Testis (tissue), 3 donors: ENCODE measurements around the gene VSX1. TPM values are rescaled to one million over a fixed set of nuclear protein-coding genes. Genes with fewer than 3 reads are reported as not detected.

Experiments used
- DNase-seq: peaks from one replicate; pipeline ENCODE4 v3.0.0-alpha.2; 2019
- H3K27ac ChIP-seq, 2 donors: fragments of 200-600 bp; sonication (generic); one replicate each; pipeline ENCODE4 v1.5.1; 2019
- H3K27me3 ChIP-seq: fragments of 200-600 bp; sonication (generic); one replicate; pipeline ENCODE4 v1.5.1; 2019
- H3K36me3 ChIP-seq: fragments of 200-600 bp; sonication (generic); one replicate; pipeline ENCODE4 v1.5.1; 2017; ENCODE audit warnings: low read depth; ENCODE audit errors: missing control alignments
- H3K4me1 ChIP-seq: fragments of 200-600 bp; sonication (generic); one replicate; pipeline ENCODE4 v1.5.1; 2019
- H3K4me3 ChIP-seq, 2 donors: fragments of 200-600 bp; sonication (generic); one replicate each; pipeline ENCODE4 v1.5.1; 2017 to 2019
- H3K9me3 ChIP-seq: fragments of 200-600 bp; sonication (generic); one replicate; pipeline ENCODE4 v1.5.1; 2017
- POLR2A ChIP-seq: fragments of 450-650 bp; IDR thresholded peaks from one replicate; pipeline ENCODE4 v1.6.1; 2017; ENCODE audit warnings: antibody characterized with exemption, mild to moderate bottlenecking, moderate library complexity
- WGBS, 2 donors: methylation state at CpG; one replicate each; pipeline ENCODE4 v1.1.5; 2018; 5-methylcytosine and 5-hydroxymethylcytosine counted together
- intact Hi-C: fragments of 100-400 bp; cut with DNase I; formaldehyde crosslinking; loops from one replicate; pipeline ENCODE4 v1.15.1; 2023; ENCODE audit warnings: low total_unique reads
- polyA plus RNA-seq: library from polyadenylated mRNA; stranded (reverse); fragments of 350-450 nt; fragmentation: Illumina TruSeq; extraction: RNeasy Lipid Tissue Mini Kit (QIAGEN cat#74804); gene quantifications from one replicate; pipeline ENCODE4 v1.2.3, GENCODE V29; 2014; ENCODE audit warnings: low read depth, low replicate concordance; ENCODE audit not compliant: insufficient read depth
- total RNA-seq, 2 donors: library from RNA; depleted of rRNA; stranded (reverse); fragments of >200 nt; gene quantifications; one replicate each; pipeline ENCODE4 v1.2.3, GENCODE V29; 2016
- TF ChIP-seq, protein P1 (sequence below), 3 experiments: fragments of 450-650 bp in 2 of 3; fragments of 200-600 bp in 1 of 3; sonication (generic) in 1 of 3; IDR thresholded peaks; one replicate each; pipeline ENCODE4 v1.5.1; 2016 to 2019; ENCODE audit warnings: antibody characterized with exemption in 3 of 3, mild to moderate bottlenecking in 2 of 3, moderate library complexity in 1 of 3

The VSX1 gene
- total and polyA plus RNA-seq, 3 donors from 2014 or later, result 0.16 to 0.38 (median 0.37) TPM

DNA sequence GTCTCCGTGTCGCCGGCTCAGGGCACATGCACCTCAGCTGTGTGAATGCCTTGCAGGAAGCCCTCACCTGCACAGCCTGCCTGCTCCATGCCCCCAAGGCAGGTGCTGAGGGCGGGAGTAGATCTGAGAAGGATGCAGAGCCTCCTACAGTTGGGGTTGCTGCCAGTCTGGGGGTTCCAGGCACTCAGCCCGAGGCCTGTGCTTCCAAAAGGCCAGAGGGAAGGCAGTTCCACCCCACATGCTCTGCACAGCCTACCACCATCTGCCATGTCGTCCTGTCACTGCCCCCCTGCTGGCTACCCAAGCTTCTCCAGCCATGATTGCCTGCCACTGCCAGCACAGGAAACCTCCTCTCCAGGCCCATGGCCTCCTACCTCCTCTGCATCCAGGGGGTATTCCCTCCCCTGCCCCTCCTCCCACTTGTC, 43.3 kb downstream of the VSX1 start:
- intact Hi-C loops, result no loop called here
- Histone ChIP-seq H3K4me3 (no peak overlapping the region), H3K27ac (peak overlapping the region; percentile 32 to 77), H3K4me1 (peaks cover 94% of the 10 kb centered on the region), H3K27me3 (no peaks in the 10 kb centered on the region), H3K9me3 (no peaks in the 10 kb centered on the region), H3K36me3 (no peaks in the 10 kb centered on the region)
- TF ChIP-seq, protein P1, sequence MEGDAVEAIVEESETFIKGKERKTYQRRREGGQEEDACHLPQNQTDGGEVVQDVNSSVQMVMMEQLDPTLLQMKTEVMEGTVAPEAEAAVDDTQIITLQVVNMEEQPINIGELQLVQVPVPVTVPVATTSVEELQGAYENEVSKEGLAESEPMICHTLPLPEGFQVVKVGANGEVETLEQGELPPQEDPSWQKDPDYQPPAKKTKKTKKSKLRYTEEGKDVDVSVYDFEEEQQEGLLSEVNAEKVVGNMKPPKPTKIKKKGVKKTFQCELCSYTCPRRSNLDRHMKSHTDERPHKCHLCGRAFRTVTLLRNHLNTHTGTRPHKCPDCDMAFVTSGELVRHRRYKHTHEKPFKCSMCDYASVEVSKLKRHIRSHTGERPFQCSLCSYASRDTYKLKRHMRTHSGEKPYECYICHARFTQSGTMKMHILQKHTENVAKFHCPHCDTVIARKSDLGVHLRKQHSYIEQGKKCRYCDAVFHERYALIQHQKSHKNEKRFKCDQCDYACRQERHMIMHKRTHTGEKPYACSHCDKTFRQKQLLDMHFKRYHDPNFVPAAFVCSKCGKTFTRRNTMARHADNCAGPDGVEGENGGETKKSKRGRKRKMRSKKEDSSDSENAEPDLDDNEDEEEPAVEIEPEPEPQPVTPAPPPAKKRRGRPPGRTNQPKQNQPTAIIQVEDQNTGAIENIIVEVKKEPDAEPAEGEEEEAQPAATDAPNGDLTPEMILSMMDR (IDR thresholded peaks at IDR 0.05), result no peak
- no peak for TF ChIP-seq POLR2A
- DNase-seq, result no peak
- 78 to 83% methylated on average over 5 to 6 of the region's 6 CpGs for WGBS, 2 donors

GRCh38 chr20:25038103-25038410, 43.9 kb downstream of the VSX1 start:
- H3K36me3 ChIP-seq, result no peaks in the 10 kb centered on the region
- no peak for DNase-seq
- H3K27me3 ChIP-seq, result no peaks in the 10 kb centered on the region
- intact Hi-C loops, result no loop called here
- H3K4me3 ChIP-seq, result no peak overlapping the region
- H3K9me3 ChIP-seq, result no peaks in the 10 kb centered on the region
- TF ChIP-seq, protein P1 (IDR thresholded peaks at IDR 0.05), result no peak
- TF ChIP-seq POLR2A, result no peak
- peaks cover 96% of the 10 kb centered on the region for H3K4me1 ChIP-seq
- WGBS, 2 donors, result 52 to 60% methylated on average over 2 to 3 of the region's 3 CpGs
- H3K27ac ChIP-seq, result peak overlapping the region; percentile 32 to 77

GRCh38 chr20:25037288-25038102, 44.4 kb downstream of the VSX1 start:
- Histone ChIP-seq H3K9me3 (no peaks in the 10 kb centered on the region), H3K4me3 (no peak overlapping the region), H3K27me3 (no peaks in the 10 kb centered on the region), H3K27ac (peak overlapping the region; percentile 32 to 77), H3K4me1 (peaks cover 96% of the 10 kb centered on the region), H3K36me3 (no peaks in the 10 kb centered on the region)
- TF ChIP-seq POLR2A, result no peak
- TF ChIP-seq, protein P1 (IDR thresholded peaks at IDR 0.05), result no peak
- no peak for DNase-seq
- intact Hi-C loops, result no loop called here
- WGBS, 2 donors, result 61 to 72% methylated on average over 15 of the region's 15 CpGs

DNA sequence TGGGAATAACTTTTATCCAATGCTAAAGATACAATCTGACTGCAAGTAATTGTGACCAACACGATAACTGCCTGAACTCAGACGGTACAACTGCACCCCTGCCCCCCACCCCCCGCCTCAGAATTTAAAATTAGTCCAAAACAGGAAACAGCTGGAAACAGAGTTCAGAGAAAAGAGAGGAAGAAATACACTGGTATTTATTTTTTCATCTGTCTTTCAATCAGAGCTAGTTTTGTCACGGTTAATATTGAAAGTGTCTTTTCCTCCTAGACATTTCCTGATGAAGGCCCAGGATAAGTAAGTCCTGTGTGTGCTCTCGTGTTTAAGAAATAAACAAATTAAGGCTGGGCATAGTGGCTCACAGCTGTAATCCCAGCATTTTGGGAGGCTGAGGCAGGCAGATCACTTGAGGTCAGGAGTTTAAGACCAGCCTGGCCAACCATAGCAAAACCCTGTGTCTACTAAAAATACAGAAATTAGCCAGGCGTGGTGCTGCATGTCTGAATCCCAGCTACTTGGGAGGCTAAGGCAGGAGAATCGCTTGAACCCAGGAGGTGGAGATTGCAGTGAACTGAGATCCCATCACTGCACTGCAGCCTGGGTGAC, 45.5 kb downstream of the VSX1 start:
- DNase-seq, result no peak
- Histone ChIP-seq H3K4me3 (no peak overlapping the region), H3K9me3 (no peaks in the 10 kb centered on the region), H3K4me1 (peaks cover 98% of the 10 kb centered on the region), H3K27me3 (no peaks in the 10 kb centered on the region), H3K27ac (peak overlapping the region; percentile 37 to 77), H3K36me3 (no peaks in the 10 kb centered on the region)
- intact Hi-C loops, result no loop called here
- TF ChIP-seq, protein P1 (IDR thresholded peaks at IDR 0.05), result no peak
- no peak for TF ChIP-seq POLR2A
- WGBS, 2 donors, result 24 to 26% methylated on average over 7 of the region's 7 CpGs
